Mesangial cell (primary cell): ENCODE results near the gene L3MBTL4. TPM values are rescaled to one million over a fixed set of nuclear protein-coding genes. Genes with fewer than 3 reads are reported as not detected.

ENCODE experiments used
- total RNA-seq: library from RNA; depleted of rRNA; stranded (reverse); fragments of >200 nt; gene quantifications from 2 replicates; pipeline ENCODE4 v1.2.3, GENCODE V29; 2015

Gene L3MBTL4
- total RNA-seq = 0.65 and 1.6 TPM in 2 replicates

DNA sequence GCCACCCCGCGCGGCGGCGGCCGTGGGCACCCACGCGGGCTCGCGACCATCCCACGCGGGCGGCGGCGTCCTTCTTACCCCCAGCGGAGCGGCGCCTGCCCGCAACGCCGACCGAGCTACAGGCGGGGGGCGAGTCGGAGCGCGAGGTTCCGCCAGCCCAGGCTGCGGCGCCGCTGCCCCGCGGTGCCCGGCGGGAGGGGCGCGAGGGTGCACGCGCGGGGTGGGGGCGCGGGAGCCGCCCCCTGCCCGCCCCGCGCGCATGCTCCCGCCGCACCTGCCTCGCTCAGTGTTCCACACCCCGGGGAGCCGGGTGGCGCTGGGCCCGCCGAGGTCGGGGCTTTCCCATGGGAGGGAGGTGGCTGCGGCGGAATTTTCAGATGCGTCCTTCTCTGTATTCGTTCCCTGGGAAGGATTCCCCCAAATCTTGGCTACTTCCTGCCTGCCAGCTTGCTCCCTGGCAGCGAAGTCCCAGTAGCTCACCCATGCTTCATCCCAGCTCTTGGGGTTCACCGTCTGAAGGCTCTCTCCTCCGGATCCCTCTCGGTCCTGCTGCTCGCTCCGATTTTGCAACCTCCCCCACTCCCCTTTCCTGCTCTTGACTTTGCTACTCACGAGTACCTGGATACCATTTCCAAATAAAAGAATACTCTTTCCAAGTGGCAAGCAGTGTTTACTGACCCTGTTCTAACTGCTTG, at the start of gene L3MBTL4:
Gene L3MBTL4, minus strand, starts transcription at position 189 of the 695 bp plus-strand sequence. CDS start 103,286 bp downstream, outside the sequence.

